GM19328 (cell line): ENCODE results near the gene SPON1.
"Not testable (repeated sequence)": the region's sequence is repeated elsewhere in the genome, so short reads cannot be mapped to it uniquely, and the experiment has no call there.

ENCODE experiments used
- ATAC-seq: cut with Tn5 transposase; IDR thresholded peaks from one replicate; pipeline ENCODE4 v1.9.1; 2021; ENCODE audit warnings: mild to moderate bottlenecking, moderate library complexity; ENCODE audit not compliant: unreplicated experiment

The SPON1 gene

DNA sequence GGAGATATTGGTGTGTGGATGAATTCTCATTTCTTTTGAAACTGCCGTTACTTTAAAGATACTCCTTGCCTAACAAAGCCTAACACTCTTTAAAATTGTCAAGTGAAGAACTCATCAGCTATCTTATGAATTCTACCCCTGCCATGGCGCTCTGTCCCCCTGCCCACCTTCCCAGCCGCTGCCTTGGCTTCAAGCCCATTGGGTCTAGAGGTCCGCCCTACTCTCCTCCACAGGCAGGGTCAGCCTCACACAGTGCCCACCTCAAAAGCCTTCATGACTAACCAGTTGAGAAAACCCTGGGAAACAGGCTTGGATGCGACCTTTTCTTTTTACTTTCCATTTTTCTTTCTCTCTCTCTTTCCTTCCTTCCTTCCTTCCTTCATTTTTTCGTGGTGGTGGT is 267.9 kb downstream of the SPON1 start:
- no peak for ATAC-seq

DNA sequence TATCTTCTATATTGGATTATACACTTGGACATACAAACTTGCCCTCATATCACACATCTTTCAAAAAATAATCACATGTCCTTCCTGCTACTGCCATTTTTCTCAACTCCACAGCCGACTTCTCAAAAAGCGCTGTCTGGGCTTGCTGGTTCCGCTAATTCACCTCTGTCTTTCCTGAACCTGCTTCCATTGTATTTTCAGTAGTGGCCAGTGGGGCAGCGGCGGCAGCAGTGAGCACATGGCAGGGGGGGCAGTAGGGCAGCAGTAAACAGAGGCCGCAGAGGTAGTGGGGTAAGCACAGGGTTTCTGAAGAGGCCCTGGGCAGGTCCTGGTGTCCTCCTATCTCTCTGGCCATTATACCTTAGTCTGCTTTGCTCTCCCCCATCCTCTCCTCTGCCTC is 270.1 kb downstream of the SPON1 start:
- no peak for ATAC-seq

DNA sequence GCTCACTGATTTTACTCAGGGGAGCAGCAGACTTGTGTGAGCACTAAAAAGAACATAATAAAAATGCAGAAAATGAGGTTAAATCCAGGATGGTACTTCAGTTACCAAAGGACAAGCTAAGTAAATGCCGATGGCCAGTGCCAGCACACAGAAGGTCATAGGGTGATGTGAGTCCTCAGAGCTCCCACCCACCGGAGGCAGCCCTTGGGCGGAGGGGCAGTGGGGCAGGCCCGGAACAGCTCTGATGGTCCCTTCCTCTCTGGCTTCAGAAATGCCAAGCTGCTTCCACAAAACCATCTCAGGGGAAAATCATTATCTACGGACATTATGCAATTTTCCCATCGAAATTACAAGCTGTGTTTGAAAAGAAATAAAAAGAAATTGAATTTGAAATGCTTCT is 271.9 kb downstream of the SPON1 start:
- no peak for ATAC-seq

DNA sequence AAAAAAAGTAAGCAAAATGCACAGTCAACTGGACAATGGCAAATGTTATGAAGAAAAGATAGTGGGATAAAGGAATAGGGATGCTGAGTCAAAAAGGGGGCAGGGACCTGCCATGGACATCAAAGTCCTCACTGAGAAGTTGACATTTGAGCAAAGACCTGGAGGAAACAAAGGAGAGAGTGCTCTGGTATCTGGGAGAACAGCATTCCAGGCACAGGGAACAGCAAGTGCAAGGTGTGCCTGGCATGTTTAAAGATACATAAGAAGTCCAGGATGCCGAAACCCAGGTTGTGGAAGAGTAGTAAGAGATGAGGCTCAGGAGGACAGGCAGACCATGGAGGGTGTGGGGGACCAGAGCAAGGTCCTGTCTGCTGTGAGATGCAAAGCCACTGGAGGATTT is 273.2 kb downstream of the SPON1 start:
- ATAC-seq, result no peak

DNA sequence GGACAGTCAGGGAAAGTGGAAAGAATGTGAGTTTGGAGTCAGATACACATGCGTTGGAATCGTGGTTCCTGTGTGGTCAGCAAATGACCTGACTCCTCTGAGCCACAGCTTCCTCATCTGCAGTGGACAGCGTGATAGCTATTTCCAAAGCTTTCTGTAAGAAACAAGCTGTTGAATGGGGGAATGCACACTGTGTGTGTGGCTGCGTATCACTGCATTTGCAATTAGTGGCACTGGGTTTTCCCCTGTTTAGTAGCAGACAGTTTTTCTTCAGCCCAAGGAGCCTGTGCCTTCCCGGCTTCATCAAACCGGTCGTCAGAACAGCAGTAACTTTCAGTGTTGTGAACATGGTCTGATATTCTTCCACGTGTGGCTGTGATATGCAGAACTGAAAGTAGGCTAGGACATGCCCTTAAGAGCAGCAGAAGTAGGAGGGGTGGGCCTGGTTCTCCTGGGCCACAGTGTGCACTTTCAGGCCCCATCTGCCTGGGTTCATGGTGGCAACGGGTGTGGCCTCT is 275.0 kb downstream of the SPON1 start:
- ATAC-seq, result peak; percentile 99

DNA sequence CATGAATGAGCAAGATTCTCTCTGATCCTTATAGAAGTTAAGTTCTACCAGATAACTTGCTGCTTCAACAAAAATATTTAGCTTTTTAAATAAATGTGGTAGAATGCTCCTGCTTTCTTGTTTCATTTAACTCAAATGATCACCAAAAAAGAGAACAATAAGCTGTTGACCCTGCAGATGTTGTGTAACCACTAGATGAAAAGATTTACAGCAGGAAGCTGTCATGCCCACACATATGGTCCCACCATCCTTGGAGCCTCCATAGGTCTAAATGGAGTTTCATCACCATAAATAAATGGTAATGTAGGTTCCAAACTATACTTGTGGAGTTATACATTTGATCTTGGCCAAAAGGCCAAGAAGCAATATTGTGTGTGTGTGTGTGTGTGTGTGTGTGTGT is 277.7 kb downstream of the SPON1 start:
- ATAC-seq, result no peak

DNA sequence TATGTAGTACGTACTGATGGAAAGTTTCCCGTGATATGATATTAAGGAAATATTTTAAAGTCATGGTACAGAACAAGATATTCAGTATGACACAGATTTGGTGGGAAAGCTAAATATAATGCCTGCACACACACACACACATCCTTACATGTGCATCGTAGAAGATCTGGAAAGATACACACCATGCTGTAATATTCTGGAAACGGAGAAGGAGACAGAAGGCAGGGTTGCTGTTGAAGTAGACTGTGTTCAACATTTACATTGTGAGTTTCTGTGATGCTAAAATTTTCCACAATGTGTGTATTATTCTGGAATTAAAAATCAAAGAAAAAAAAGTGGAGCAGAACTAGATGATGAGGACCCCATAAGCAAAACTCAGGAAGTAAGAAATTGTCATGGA is 278.4 kb downstream of the SPON1 start:
- ATAC-seq, result no peak

DNA sequence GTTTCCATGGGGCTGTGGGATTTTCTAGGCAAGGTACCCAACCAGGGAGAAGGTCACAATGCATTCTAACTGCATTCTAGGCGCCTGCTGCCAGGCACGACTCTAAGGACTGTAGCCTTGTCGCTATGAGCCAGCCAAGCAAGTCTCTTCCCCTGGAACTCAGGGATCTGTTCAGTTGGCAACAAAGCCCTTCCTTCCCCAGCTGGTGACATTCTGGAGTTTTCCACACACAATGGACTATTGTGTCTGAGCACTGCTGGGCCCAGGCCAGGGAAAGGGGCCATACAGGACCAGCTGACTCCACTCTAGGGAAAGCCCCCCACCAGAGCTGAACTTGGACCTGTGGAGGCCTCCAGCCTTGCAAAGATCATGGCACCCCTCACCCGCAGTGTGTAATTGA is 279.7 kb downstream of the SPON1 start:
- no peak for ATAC-seq

DNA sequence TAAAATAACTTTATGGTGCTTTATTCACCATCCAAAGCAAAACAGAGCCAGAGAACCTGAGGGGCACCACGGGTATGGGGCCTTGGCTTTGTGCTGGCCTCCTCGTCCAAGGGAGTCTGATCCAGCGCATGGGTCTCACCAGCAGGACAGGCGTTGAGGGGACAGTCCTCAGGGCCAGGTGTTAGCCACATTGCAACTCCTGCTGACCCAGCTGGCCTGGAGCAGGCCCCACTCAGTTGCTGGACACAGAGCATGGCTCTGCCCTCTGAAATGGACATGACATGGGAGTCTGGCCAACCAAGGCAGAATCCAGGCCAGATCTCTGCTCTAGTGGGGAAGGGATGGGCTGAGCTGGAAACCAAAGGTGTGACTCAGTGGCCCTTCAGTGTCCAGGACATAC is 280.2 kb downstream of the SPON1 start:
- ATAC-seq, result no peak

DNA sequence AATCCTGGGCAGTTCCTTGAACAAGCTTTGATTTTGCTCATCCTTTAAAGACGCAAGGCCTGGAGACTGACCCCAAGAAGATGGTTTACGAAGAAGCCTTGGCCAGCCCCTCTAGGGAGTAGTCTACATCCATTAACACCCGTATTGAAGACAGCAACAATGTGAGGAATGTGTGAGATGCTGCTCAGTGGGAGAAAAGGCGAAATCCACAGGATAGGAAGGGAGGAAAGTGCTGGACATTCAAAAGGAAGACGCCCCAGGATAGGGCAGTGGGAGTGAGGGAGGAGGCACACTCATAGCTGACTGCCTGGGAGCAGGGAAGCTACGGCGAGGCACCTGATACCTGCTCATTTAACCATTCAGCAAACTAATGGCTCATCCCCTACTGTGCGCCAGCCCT is 282.4 kb downstream of the SPON1 start:
- ATAC-seq, result no peak

DNA sequence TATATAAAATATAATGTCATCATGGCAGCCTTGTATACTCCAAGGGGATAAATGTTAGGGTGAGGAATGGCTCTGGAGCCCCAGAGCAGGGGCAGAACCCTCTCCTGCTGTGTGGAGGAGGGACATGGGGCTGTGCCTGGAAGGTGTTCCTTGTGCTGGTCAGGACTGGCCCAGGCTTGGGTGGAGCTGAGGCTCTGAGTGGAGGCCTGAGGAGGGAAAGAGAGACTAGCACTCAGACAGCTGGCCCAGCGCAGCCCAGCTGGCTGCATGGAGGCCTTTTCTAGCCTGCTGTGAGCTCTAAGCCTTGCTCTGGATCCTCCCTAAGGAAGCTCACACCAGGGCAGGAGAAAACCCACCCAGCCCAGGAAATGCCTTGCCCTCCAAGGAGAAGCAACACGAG is 282.9 kb downstream of the SPON1 start:
- no peak for ATAC-seq

DNA sequence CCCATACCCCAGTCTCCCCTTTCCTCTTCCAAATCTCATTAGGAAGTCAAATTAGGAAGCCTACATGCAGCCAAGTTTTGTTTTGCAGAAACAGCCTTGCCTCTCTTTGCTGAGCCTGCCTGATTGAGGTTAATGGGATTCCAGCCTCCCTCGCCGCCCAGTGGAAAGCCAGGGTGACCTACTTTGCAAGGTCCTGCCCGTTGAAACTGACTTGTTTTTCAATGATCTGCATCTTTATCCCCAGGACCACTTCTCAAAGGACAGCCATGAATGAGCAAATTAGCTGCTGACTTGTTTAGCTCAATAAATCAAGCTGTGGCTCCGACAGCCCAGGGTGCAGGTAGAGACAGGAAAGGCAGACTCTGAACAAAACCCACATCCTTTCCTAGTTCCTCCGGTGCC is 286.1 kb downstream of the SPON1 start:
- no peak for ATAC-seq

DNA sequence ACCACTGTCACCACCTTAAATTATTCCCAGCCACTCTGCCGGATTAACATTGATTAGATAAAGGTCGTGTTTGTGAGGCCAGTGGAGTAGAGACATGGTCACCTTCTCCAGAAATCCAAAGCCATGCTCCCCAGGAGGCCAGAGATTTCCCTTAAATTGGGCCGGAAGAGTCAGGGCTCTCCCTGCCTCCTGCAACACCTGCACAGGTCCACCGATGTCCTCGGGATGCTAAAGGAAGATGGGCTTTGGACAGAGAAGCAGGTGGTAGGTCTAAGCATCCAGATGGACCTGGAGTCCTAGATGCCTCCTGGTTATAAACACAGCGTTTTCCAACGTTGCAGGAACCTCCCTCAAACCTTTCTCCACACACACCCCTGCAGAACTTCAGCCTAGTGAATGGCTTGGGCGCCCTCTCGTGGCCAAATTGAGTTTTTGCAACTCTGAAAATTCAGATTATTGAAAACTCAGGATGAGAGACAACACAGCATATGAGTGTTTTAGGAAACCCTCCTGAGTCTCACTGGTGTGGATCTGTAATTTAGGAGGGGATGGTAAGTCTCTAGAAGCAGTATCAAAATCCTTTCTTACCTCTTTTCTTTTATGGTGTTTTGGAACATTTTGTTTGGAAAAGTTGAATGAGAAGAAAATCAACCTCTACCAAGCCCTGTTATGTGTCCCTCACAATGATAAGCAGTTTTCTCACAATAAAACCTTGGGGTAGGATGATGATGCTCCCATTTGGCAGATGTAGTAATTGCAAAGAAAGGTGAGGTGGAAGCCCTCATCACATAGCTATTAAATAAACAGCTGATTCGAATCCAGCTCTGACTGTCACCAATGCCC is 286.8 kb downstream of the SPON1 start:
- ATAC-seq, result no peak

DNA sequence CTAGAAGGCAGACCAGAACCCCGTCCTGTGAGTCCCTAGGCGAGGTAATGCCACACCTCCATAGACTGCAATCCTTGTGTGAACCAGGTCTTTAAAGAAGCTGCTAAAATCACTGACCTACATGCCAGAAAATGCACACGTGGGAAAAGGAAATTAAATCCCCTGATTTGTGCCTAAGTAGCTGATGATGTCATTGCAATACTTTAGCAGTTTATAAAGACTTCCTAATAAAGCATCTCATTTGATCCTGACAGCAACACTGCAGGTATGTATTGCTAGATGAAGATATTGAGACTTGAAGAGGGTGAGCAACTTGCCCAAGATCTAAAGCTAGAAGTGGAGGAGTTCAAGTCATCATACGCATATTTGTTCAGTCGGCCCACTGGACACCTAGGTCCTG is 289.2 kb downstream of the SPON1 start:
- no peak for ATAC-seq

DNA sequence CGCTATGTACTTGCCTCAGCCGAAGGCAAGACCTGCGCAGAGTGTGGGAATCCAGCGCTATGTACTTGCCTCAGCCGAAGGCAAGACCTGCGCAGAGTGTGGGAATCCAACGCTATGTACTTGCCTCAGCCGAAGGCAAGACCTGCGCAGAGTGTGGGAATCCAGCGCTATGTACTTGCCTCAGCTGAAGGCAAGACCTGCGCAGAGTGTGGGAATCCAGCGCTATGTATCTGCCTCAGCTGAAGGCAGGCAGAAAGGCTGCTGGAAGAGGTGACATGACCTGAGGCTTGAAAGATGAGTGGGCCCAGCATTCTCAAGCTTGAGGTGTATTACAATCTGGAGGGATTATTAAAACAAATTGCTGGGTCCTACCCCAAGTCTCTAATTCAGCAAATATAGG is 290.0 kb downstream of the SPON1 start:
- not testable (repeated sequence) for ATAC-seq

DNA sequence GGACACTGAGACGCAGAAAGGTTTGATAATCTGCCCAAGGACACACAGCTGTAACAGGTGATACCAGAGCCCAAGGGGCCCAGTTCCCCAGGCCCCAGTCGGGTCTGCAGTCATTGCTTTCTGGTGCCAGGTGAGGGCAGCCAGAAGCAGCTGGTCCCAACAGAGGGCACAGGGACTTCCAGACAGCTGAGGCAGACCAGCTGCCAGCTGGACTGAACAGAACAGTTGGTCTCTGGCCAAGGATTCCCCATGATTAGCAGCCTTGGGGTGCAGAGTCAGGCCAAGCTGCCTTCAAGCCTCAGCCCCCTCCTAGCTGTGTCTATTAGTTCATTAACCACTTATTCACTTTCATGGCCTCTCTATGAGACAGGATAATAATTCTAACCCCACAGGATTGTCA is 290.9 kb downstream of the SPON1 start:
- ATAC-seq, result no peak

DNA sequence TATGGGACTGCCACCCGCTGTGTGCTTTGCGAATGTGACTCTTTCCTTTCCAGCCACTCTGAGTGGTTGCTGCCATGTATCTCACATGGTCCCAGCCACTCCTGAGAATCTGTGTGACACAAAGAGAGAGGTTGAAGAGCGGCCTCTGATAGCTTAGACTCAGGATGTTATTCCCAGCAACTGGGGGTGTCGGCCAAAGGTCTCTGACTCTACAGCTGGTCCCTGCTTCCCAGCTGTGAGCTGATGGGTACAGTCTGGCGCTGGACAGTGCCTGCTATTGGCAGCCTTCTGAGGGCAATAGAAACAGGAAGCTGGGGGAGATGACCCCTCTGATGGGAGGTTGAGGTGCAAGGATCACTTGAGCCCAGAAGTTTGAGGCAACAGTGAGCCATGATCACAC is 291.3 kb downstream of the SPON1 start:
- no peak for ATAC-seq

DNA sequence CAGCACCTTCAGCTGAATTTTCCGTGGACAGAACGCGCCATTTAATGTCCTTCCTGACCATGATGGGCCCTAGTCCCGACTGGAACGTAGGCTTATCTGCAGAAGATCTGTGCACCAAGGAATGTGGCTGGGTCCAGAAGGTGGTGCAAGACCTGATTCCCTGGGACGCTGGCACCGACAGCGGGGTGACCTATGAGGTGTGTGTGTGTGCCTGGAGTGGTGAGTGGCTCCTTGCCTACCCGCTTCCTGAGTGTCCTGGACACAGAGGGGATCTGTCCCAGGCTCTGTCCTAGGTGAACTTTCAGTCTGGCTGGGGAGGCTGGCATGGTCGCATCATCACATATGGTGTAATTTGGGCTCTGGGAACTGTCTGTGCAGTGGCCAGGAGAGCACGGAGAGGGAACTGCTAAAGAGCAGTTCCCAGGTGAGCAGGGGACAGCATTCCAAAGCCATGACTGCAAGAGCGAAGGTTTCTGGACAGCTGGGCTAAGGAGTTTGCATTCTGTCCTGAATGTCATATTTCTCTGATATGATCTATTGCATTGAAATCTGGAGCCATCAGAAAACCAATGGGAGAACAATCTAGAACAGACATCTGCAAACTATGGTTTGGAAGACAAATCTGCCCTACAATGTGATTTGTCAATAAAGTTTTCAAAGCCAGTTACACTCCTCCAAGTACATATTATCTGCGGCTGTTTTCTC is 292.2 kb downstream of the SPON1 start:
- ATAC-seq, result no peak

DNA sequence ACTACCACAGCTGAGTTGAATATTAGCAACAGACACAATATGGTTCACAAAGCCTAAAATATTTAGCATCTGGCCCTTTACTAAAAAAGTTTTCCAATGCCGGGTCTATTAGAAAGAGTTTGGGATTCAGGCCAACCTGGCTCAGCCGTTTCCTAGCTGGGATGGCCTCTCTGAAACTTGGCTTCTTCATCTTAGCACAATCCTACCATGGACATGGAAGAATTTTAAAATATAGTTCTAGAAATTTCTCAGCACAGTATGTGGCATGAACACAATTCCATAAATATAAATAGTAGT is 292.7 kb downstream of the SPON1 start:
- ATAC-seq, result no peak

DNA sequence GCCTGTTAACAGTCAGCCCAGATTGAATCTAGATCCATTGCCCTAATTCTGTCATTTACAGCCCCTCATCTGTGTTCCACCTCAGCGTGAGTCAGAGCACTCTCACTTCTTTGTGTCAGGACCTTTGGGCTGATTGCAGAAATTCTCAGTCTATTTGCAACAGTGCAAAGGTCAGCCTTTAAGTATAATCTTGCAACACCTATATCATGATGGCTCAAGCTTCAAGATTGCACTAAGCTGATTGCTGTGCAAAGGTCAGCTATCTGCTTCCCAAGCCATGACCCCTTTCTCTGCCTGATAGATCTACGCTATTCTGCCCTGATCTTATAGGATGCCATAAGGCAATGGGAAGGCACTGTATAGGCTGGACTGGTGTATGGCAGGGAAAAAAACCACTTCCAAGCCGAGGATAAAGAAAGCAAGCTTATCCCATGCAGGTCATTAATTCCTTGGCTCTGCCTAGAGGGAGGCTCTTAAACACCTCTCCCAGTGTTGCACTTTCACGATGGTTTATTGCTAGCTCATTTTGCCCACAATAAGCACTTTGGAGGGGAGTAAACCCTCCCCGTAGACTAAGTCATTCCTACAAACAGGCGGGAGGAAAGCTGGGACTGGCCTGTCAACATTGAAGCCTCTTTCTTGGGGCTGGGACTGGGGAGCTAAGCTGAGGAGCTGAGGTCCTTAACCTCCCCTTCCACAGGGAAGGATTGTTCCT is 295.9 kb downstream of the SPON1 start:
- ATAC-seq, result no peak

DNA sequence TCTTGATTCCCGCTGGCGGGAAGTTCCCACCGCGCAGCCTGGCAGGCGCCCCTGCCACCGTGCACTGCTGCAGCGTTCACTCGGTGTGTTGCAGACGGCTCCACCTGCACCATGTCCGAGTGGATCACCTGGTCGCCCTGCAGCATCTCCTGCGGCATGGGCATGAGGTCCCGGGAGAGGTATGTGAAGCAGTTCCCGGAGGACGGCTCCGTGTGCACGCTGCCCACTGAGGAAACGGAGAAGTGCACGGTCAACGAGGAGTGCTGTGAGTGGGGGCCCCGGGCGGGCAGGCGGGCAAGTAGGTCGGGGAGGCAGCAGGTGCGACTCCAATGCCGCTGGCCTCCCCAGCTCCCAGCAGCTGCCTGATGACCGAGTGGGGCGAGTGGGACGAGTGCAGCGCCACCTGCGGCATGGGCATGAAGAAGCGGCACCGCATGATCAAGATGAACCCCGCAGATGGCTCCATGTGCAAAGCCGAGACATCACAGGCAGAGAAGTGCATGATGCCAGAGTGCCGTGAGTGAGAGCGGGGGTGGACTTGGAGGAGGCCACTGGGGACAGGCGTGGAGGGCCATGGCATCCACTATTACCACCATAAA is 296.8 kb downstream of the SPON1 start:
- no peak for ATAC-seq

DNA sequence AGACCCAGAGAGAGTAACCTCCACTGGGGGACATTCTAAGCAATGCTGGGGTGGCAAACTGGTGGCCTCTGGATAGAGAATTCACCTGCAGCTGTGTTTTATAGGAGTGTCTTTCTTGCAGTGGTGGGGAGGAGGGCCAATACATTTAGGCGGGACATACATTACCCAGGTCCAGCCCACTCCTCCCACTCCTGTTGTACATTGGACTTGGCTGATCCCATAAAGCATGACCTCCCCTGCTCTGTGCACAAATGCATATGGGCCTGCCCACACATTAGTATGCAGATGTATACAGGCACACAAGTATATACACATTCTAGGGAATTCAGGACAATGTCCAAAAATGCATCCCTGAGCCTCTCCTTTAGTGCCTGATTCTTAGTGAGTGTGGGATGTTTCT is 297.4 kb downstream of the SPON1 start:
- no peak for ATAC-seq
